ENCODE measurements around the gene MAPK6.
"Not testable (repeated sequence)": the region's sequence is repeated elsewhere in the genome, so short reads cannot be mapped to it uniquely, and the experiment has no call there.

The MAPK6 gene

DNA sequence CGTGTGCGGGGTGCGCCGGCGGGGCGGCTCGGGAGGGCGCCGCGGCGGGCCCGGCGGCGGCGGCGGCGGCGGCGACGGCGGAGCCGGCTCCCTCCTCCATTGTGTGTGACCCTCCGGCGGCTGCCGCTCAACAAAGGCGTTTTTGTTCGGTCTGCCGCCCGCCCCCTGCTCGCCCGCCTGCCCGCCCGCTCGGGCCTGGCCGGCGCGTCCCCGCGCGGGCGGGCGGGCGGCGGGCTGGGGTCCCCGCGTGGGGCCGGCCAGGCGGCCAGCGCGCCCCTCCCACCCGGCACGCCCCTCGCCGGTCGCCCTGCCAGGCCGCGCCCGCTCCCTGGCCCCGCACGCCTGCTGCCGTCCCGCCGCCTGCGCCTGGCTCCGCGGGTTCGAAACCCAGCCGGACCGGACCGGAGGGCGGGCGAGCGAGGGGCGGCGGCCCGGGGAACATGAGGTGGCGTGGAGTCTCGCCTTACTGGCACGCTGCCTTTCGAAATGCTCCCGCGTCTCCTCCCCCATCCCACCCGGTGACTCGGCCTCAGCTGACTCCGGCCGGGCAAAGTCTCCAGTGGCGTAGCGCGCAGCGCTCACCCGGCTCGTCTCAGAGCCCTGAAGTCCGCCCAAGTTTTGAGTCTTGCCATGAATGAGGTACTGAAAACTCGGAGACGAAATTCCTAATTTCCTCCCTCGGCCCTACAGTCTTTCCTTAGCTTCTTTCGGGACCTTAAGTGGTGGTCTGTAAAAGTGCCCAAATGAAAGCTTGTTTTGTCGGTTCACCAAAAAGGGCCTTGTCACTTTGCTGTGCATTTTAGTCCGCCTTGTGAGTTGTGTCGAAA lies 588 bp downstream of the MAPK6 start:
- no peak; the same call in 1 of the 2 replicates for TF ChIP-seq POLR2A (IDR thresholded peaks at IDR 0.05; ENCODE audit: low read depth, low read length)
- DNase-seq (ENCODE audit: insufficient read length, low spot score) (peak; percentile 83), FAIRE-seq (no peak)

- no peak for DNase-seq (ENCODE audit: insufficient read length, low spot score)
- no peak for FAIRE-seq
These were observed 1.4 kb downstream of the MAPK6 start for GRCh38 chr15:52020221-52021085.

GRCh38 chr15:52021128-52021671 lies 2.2 kb downstream of the MAPK6 start:
- no peak for TF ChIP-seq POLR2A (IDR thresholded peaks at IDR 0.05; ENCODE audit: low read depth, low read length)
- DNase-seq (ENCODE audit: insufficient read length, low spot score) (peak; percentile 66), FAIRE-seq (no peak)

More at GRCh38 chr15:52020221-52021085, 1.4 kb downstream of the MAPK6 start:
- TF ChIP-seq POLR2A (IDR thresholded peaks at IDR 0.05; ENCODE audit: low read depth, low read length) = no peak

DNA sequence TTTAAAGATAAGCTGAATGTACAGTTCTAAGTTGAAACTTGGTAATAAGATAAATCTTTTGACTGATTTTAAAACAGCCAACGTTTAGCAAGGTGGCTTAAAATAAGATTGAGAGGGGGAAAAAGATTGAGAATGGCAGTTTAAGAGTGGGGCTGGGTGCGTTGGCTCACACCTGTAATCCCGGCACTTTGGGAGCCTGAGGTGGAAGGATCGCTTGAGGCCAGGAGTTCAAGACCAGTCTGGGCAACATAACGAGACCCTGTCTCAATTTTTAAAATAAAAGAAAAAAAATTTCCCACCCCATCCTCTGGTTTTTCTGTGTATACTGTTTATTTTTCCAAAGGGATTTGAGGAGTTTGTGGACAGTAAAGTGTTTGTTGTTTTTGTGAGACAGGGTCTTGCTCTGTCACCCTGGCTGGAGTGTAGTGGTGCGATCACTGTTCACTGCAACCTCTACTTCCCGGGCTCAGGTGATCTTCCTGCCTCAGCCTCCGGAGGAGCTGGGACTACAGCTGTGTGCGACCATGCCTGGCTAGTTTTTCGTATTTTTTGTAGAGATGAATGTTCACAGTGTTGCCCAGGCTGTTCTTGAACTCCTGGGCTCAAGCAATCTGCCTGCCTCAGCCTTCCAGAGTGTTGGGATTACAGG lies 3.0 kb downstream of the MAPK6 start:
- TF ChIP-seq POLR2A (IDR thresholded peaks at IDR 0.05; ENCODE audit: low read depth, low read length) = no peak
- DNase-seq (ENCODE audit: insufficient read length, low spot score) = no peak
- no peak for FAIRE-seq

DNA sequence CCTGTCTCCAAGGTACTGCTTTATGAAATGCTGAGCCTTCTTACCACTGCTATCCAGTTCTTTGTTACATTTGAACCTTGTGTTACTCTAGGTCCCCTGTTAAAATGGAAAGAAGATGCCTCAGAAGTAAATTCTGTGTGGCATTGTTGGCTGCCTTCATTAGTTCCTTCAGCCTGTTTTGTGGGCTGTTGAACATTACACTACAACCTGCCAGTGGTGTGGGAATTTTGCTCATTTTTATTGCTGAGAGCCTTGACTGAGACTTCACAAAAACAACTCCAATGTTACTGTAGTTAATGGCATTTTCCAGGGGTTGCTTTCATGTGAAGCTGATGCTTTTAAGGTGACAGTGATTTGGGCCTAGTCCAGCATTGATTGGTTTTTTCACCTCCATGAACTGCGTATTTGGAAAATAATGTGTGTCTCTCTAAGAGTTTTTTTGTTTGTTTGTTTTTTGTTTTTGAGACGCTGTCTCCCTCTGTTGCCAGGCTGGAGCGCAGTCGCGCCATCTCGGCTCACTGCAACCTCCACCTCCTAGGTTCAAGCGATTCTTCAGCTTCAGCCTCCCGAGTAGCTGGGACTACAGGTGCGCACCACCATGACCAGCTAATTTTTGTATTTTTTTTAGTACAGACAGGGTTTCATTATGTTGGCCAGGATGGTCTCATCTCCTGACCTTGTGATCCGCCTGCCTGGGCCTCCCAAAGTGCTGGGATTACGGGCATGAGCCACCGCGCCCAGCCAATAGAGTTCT lies 4.3 kb downstream of the MAPK6 start:
- TF ChIP-seq POLR2A (IDR thresholded peaks at IDR 0.05; ENCODE audit: low read depth, low read length) = no peak

DNA sequence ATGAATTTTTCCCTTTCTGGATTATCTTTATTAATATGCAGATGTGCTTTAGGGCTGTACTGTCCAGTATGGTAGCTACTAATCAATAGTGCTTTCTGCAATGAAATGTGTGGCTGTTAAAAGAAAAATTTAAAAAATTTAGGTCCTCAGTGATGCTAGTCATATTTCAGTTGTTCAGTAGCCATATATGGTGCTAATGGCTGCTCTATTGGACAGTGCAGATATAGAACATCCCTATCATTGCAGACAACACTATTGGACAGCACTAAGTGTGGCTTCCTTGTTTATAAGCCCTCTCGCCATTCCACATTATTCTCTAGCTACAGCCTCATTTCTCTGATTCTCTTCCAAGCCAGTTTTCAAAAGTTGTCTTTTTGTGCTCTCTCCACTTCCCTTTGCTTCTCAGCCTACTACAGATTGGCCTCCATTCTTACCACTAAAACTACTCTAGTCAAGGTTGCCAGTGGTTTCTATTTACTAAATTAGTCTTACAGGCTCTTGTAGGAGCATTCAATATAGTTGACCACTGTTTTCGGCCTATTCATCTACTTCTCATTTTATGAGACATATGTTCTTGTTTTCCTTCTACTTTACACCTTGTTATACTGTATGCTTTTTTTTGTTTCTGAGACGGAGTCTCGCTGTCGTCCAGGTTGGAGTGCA lies 9.5 kb downstream of the MAPK6 start:
- DNase-seq (ENCODE audit: insufficient read length, low spot score) = no peak
- TF ChIP-seq POLR2A (IDR thresholded peaks at IDR 0.05; ENCODE audit: low read depth, low read length) = no peak
- no peak for FAIRE-seq

More for the DNA sequence above, 4.3 kb downstream of the MAPK6 start:
- FAIRE-seq (no peak), DNase-seq (ENCODE audit: insufficient read length, low spot score) (no peak)

DNA sequence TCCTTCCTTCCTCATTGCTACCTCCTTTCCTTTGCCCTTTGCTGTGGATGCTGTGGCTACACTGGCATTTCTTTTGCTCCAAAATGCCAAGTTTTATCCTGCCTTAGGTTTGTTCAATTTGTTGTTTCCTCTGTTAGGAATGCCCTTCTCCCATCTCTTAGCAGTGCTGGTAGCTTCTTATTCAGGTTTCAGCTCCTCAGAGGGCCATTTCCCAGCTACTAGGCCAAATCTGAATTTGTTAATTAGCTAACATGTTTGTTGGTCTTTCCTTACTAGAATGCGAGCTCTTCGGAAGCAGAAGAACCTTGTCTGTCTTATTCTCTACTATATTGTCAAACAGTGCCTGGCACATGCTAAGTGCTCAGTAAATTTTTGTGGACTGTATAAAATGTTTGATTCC lies 11.0 kb downstream of the MAPK6 start:
- FAIRE-seq (no peak), DNase-seq (ENCODE audit: insufficient read length, low spot score) (no peak)
- no peak for TF ChIP-seq POLR2A (IDR thresholded peaks at IDR 0.05; ENCODE audit: low read depth, low read length)

DNA sequence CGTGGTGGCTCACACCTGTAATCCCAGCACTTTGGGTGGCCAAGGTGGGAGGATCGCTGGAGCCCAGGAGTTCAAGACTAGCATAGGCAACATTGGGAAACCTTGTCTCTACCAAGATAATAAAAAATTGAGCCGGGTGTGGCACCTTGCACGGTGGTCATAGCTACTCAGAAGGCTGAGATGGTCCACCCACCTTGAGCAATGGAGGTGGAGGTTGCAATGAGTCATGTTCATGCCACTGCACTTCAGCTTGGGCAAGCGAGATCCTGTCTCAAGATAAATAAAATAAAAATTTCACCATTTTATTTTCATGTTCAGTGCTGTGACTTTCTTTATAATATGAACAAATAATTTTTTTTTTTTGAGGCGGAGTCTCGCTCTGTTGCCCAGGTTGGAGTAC lies 12.5 kb downstream of the MAPK6 start:
- FAIRE-seq = no peak

GRCh38 chr15:52037889-52038505 lies 19.0 kb downstream of the MAPK6 start:
- FAIRE-seq (no peak), DNase-seq (ENCODE audit: insufficient read length, low spot score) (no peak)
- TF ChIP-seq POLR2A (IDR thresholded peaks at IDR 0.05; ENCODE audit: low read depth, low read length) = no peak

More for the DNA sequence above, 12.5 kb downstream of the MAPK6 start:
- no peak for TF ChIP-seq POLR2A (IDR thresholded peaks at IDR 0.05; ENCODE audit: low read depth, low read length)
- DNase-seq (ENCODE audit: insufficient read length, low spot score) = no peak

DNA sequence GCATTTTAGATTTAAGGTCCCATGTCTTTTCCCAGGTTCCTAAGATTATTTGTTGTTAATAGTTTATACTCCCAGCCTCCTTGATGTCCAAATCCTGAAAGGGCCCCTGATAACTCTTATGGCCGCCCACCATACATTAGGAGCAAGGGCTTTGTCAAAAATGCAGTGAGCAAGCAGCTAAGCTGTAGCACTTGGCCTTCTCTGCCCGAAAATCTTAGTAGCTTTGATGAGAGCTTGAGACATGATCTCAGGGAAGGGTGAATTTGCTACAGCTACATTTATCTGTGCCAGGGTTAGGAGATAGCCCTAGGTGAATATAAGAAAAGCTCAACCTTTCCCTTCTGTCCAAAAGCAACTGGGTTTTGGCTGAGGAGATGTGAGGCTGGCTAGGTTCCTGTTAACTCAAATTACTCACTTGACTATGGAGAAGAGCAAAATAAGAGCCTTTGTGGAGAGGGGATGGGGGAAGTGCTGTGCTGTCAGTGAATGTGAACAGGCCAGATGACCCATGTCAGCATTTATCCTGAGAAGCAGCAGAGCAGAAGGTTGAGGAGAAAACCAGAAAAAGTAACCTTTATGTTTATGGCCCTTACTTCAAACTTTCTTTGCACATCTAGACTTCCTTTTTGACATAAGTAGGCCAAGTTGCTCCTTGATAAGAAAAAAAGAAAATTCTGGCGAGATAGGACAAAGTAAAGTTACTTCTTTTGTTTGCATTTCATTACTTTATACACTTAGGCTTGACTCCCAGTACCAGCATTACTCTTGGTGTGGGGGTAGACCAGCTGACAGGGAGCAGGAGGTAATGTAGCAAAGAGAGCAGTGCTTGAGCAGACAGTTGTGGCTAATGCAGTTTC lies 21.1 kb downstream of the MAPK6 start:
- no peak for TF ChIP-seq POLR2A (IDR thresholded peaks at IDR 0.05; ENCODE audit: low read depth, low read length)
- DNase-seq (ENCODE audit: insufficient read length, low spot score) (no peak), FAIRE-seq (no peak)

GRCh38 chr15:52042051-52042851 lies 23.2 kb downstream of the MAPK6 start:
- no peak for DNase-seq (ENCODE audit: insufficient read length, low spot score)
- TF ChIP-seq POLR2A (IDR thresholded peaks at IDR 0.05; ENCODE audit: low read depth, low read length) = no peak
- FAIRE-seq = no peak

DNA sequence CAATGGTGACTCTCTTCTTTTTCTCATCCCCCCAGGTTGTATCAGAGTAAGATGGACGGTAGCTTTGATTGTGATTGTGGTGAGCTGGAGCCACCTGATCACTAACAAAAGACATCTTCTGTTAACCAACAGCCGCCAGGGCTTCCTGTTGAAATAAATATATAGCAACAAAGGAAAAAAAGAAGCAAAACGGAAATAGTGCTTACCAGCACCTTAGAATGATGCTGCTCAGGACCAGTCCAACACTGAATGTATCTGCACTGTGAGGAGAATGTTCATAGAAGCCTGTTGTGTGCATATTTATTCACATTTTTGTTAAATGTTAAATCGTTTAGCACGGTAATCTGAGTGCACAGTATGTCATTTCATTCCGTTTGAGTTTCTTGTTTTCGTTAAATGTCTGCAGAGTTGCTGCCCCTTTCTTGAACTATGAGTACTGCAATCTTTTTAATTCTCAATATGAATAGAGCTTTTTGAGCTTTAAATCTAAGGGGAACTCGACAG lies 26.8 kb downstream of the MAPK6 start:
- not testable (repeated sequence) for DNase-seq (ENCODE audit: insufficient read length, low spot score); FAIRE-seq

DNA sequence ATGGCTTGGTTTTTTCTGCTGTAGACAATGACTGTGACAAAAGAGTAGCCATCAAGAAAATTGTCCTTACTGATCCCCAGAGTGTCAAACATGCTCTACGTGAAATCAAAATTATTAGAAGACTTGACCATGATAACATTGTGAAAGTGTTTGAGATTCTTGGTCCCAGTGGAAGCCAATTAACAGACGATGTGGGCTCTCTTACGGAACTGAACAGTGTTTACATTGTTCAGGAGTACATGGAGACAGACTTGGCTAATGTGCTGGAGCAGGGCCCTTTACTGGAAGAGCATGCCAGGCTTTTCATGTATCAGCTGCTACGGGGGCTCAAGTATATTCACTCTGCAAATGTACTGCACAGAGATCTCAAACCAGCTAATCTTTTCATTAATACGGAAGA lies 27.5 kb downstream of the MAPK6 start:
- not testable (repeated sequence) for DNase-seq (ENCODE audit: insufficient read length, low spot score); FAIRE-seq
